GF-D8 (cell line): ENCODE measurements around the gene COX10.
"Not testable (repeated sequence)": the region's sequence is repeated elsewhere in the genome, so short reads cannot be mapped to it uniquely, and the experiment has no call there.

ENCODE experiments used
- DNase-seq: peaks from one replicate; lab custom pipeline; 2025; lab: John Stamatoyannopoulos, UW

The COX10 gene

GRCh38 chr17:14179951-14180350 lies 110.6 kb downstream of the COX10 start:
- not testable (repeated sequence) for DNase-seq

- DNase-seq: not testable (repeated sequence)
Observed at GRCh38 chr17:14182084-14182483, 112.8 kb downstream of the COX10 start.

GRCh38 chr17:14184536-14184935 lies 115.2 kb downstream of the COX10 start:
- not testable (repeated sequence) for DNase-seq

- DNase-seq: not testable (repeated sequence)
Observed at GRCh38 chr17:14186443-14186842, 117.1 kb downstream of the COX10 start.

- DNase-seq: not testable (repeated sequence)
Observed at GRCh38 chr17:14190774-14191173, 121.5 kb downstream of the COX10 start.

- not testable (repeated sequence) for DNase-seq
Observed at GRCh38 chr17:14191469-14191868, 122.2 kb downstream of the COX10 start.

- not testable (repeated sequence) for DNase-seq
Observed at GRCh38 chr17:14192039-14192438, 122.7 kb downstream of the COX10 start.

GRCh38 chr17:14192636-14193344 lies 123.5 kb downstream of the COX10 start:
- not testable (repeated sequence) for DNase-seq

GRCh38 chr17:14196377-14196997 lies 127.2 kb downstream of the COX10 start:
- DNase-seq: no peak

- no peak for DNase-seq
Observed at GRCh38 chr17:14197057-14197456, 127.8 kb downstream of the COX10 start.

GRCh38 chr17:14197586-14197985 lies 128.3 kb downstream of the COX10 start:
- no peak for DNase-seq

GRCh38 chr17:14198013-14198412 lies 128.7 kb downstream of the COX10 start:
- no peak for DNase-seq

- DNase-seq: no peak
Observed at GRCh38 chr17:14198575-14198974, 129.3 kb downstream of the COX10 start.

- no peak for DNase-seq
Observed at GRCh38 chr17:14199601-14200000, 130.3 kb downstream of the COX10 start.

- no peak for DNase-seq
Observed at GRCh38 chr17:14200354-14200753, 131.1 kb downstream of the COX10 start.

- peak; percentile 3 for DNase-seq
Observed at GRCh38 chr17:14201021-14201987, 132.0 kb downstream of the COX10 start.

GRCh38 chr17:14201988-14202380 lies 132.7 kb downstream of the COX10 start:
- DNase-seq: no peak

- no peak for DNase-seq
Observed at GRCh38 chr17:14202388-14203166, 133.3 kb downstream of the COX10 start.

GRCh38 chr17:14203388-14203787 lies 134.1 kb downstream of the COX10 start:
- DNase-seq: no peak

GRCh38 chr17:14204084-14204483 lies 134.8 kb downstream of the COX10 start:
- no peak for DNase-seq

GRCh38 chr17:14204546-14204945 lies 135.2 kb downstream of the COX10 start:
- no peak for DNase-seq

GRCh38 chr17:14205380-14205779 lies 136.1 kb downstream of the COX10 start:
- no peak for DNase-seq
